ENCODE measurements around the gene PLS1.
"Not testable (repeated sequence)": the region's sequence is repeated elsewhere in the genome, so short reads cannot be mapped to it uniquely, and the experiment has no call there.

DNA sequence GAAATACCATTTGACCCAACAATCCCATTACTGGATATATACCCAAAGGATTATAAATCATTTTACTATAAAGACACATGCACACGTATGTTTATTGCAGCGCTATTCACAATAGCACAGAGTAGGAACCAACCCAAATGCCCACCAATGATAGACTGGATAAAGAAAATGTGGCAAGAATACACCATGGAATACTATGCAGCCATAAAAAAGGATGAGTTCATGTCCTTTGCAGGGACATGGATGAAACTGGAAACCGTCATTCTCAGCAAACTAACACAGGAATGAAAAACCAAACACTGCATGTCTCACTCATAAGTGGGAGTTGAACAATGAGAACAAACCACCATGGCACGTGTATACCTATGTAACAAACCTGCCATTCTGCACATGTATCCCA is 154.3 kb downstream of the PLS1 start:
- TF ChIP-seq EP300 (IDR thresholded peaks at IDR 0.05; ENCODE audit: borderline replicate concordance in 1 of 2, low read depth in 2 of 2, low read length in 2 of 2); JUND (IDR thresholded peaks at IDR 0.05; ENCODE audit: low read length); NRF1 (IDR thresholded peaks at IDR 0.05; ENCODE audit: low read depth, low read length); SUZ12 (IDR thresholded peaks at IDR 0.05; ENCODE audit: low read length); TAF1 (IDR thresholded peaks at IDR 0.05; ENCODE audit: low read depth, low read length); CEBPB (IDR thresholded peaks at IDR 0.05; ENCODE audit: low read depth, low read length); GABPA (IDR thresholded peaks at IDR 0.05; ENCODE audit: borderline replicate concordance, insufficient read depth, low read length); RNF2 (IDR thresholded peaks at IDR 0.05; ENCODE audit: borderline replicate concordance, low read depth, low read length, missing control alignments, poor library complexity, severe bottlenecking); RFX5 (IDR thresholded peaks at IDR 0.05; ENCODE audit: borderline replicate concordance, low read depth, low read length); GTF2F1 (IDR thresholded peaks at IDR 0.05; ENCODE audit: borderline replicate concordance, low read depth, low read length); POLR2A (IDR thresholded peaks at IDR 0.05; ENCODE audit: control extremely low read depth in 1 of 2, low read depth in 2 of 2, low read length in 2 of 2); POLR2AphosphoS5 (IDR thresholded peaks at IDR 0.05; ENCODE audit: low read depth, low read length): not testable (repeated sequence)
- TF ChIP-seq, protein P1, sequence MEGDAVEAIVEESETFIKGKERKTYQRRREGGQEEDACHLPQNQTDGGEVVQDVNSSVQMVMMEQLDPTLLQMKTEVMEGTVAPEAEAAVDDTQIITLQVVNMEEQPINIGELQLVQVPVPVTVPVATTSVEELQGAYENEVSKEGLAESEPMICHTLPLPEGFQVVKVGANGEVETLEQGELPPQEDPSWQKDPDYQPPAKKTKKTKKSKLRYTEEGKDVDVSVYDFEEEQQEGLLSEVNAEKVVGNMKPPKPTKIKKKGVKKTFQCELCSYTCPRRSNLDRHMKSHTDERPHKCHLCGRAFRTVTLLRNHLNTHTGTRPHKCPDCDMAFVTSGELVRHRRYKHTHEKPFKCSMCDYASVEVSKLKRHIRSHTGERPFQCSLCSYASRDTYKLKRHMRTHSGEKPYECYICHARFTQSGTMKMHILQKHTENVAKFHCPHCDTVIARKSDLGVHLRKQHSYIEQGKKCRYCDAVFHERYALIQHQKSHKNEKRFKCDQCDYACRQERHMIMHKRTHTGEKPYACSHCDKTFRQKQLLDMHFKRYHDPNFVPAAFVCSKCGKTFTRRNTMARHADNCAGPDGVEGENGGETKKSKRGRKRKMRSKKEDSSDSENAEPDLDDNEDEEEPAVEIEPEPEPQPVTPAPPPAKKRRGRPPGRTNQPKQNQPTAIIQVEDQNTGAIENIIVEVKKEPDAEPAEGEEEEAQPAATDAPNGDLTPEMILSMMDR (IDR thresholded peaks at IDR 0.05; ENCODE audit: control extremely low read depth in 1 of 3, insufficient read depth in 1 of 3, low read depth in 1 of 3, low read length in 3 of 3): not testable (repeated sequence)
